Hepatocyte (in vitro differentiated cells): ENCODE measurements around the gene FAM20C. TPM values are rescaled to one million over a fixed set of nuclear protein-coding genes. Genes with fewer than 3 reads are reported as not detected.
A peak's percentile ranks its signal among the peaks of the same experiment; 100 is the strongest.

Source experiments
- DNase-seq: peaks from one replicate; pipeline ENCODE4 v3.0.0-alpha.2; 2016; ENCODE audit warnings: low spot score
- H2AFZ ChIP-seq: fragments of 200-600 bp; sonication (generic); 2 replicates; pipeline ENCODE4 v1.6.0; 2016; ENCODE audit warnings: antibody characterized with exemption, mild to moderate bottlenecking
- H3K27ac ChIP-seq: fragments of 200-600 bp; sonication (generic); 2 replicates; pipeline ENCODE4 v1.5.1; 2016; ENCODE audit warnings: mild to moderate bottlenecking
- H3K27me3 ChIP-seq: fragments of 200-600 bp; sonication (generic); 2 replicates; pipeline ENCODE4 v1.6.1; 2016
- H3K36me3 ChIP-seq: fragments of 200-600 bp; sonication (generic); replicated peaks from 2 replicates; pipeline ENCODE4 v1.5.1; 2016; ENCODE audit warnings: low read depth; ENCODE audit not compliant: insufficient read depth
- H3K4me1 ChIP-seq: fragments of 200-600 bp; sonication (generic); 2 replicates; pipeline ENCODE4 v1.5.1; 2016; ENCODE audit warnings: mild to moderate bottlenecking, moderate library complexity; ENCODE audit not compliant: insufficient read depth
- H3K4me2 ChIP-seq: fragments of 200-600 bp; sonication (generic); 2 replicates; pipeline ENCODE4 v1.6.0; 2016
- H3K4me3 ChIP-seq: fragments of 200-600 bp; sonication (generic); 2 replicates; pipeline ENCODE4 v1.5.1; 2016; ENCODE audit warnings: mild to moderate bottlenecking
- H3K79me2 ChIP-seq: fragments of 200-600 bp; sonication (generic); 2 replicates; pipeline ENCODE4 v1.6.0; 2017; ENCODE audit warnings: mild to moderate bottlenecking
- H3K9me2 ChIP-seq: fragments of 200-600 bp; sonication (generic); replicated peaks from 2 replicates; pipeline ENCODE4 v1.6.0; 2017; ENCODE audit warnings: mild to moderate bottlenecking; ENCODE audit not compliant: insufficient read depth
- H3K9me3 ChIP-seq: fragments of 200-600 bp; sonication (generic); 2 replicates; pipeline ENCODE4 v1.5.1; 2016; ENCODE audit warnings: low read depth, mild to moderate bottlenecking
- H4K20me1 ChIP-seq: fragments of 200-600 bp; sonication (generic); 2 replicates; pipeline ENCODE4 v1.6.0; 2016; ENCODE audit warnings: mild to moderate bottlenecking; ENCODE audit not compliant: insufficient read depth, poor library complexity, severe bottlenecking
- CTCF ChIP-seq: fragments of 200-600 bp; sonication (generic); IDR thresholded peaks from 2 replicates; pipeline ENCODE4 v1.5.1; 2016; ENCODE audit warnings: antibody characterized with exemption, mild to moderate bottlenecking; ENCODE audit not compliant: poor library complexity
- EZH2 ChIP-seq: fragments of 200-600 bp; sonication (generic); IDR thresholded peaks from 2 replicates; pipeline ENCODE4 v1.6.1; 2016; ENCODE audit warnings: antibody characterized with exemption, mild to moderate bottlenecking, borderline replicate concordance
- EZH2phosphoT487 ChIP-seq: fragments of 200-600 bp; sonication (generic); IDR thresholded peaks from one replicate; pipeline ENCODE4 v1.6.1; 2018; ENCODE audit warnings: antibody characterized with exemption, mild to moderate bottlenecking, low read depth, moderate library complexity; ENCODE audit not compliant: unreplicated experiment, severe bottlenecking
- WGBS: methylation state at CpG from one replicate; pipeline ENCODE4 v1.1.6; 2016; ENCODE audit warnings: low lambda C conversion rate; ENCODE audit errors: missing lambda C conversion rate; 5-methylcytosine and 5-hydroxymethylcytosine counted together
- polyA plus RNA-seq: library from polyadenylated mRNA; unstranded; fragments of >200 nt; fragmentation: Nextera tagmentation; extraction: Ambion mirVana; gene quantifications from 2 replicates; pipeline ENCODE4 v1.2.1, GENCODE V29; 2016
- total RNA-seq: library from RNA; depleted of rRNA; stranded (reverse); fragments of >200 nt; gene quantifications from 2 replicates; pipeline ENCODE4 v1.2.3, GENCODE V29; 2014

FAM20C gene
- total and polyA plus RNA-seq, 2 experiments from 2014 or later, result 24.4 to 42.5 TPM

DNA sequence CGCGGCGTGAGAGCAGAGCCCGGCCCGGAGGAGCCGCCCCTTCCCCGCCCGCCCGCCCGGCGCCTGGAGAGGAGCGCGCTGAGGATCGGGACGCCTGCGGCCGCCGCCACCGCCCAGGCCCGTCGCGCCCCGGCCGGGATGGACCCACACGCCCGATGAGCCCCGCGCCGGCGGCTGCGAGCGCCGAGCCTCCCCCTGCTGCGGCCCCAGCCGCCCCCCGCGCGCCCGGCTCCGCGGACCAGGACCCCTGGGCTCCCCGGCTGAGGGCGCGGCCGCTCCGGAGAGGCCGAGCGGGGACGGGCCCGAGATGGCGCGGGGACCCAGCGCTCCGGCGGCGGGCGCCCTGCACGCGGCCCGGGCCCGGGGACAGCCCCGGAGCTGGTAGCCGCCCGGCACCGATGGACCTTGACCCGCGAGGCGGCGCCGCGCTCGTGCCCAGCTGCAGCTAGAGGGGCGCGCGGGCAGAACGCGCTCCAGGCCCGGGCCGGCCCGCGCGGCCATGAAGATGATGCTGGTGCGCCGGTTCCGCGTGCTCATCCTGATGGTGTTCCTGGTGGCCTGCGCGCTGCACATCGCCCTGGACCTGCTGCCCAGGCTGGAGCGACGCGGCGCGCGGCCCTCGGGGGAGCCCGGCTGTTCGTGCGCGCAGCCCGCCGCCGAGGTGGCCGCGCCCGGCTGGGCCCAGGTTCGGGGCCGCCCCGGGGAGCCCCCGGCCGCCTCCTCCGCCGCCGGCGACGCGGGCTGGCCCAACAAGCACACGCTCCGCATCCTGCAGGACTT lies 520 bp downstream of the FAM20C start:
- Histone ChIP-seq H3K36me3 (no peaks in the 10 kb centered on the region), H3K4me1 (peaks cover 22% of the 10 kb centered on the region), H3K9me3 (no peaks in the 10 kb centered on the region), H3K27ac (peak overlapping the region; percentile 90), H3K4me2 (peak overlapping the region; percentile 96), H3K27me3 (no peaks in the 10 kb centered on the region), H2AFZ (no peak overlapping the region), H3K9me2 (no peaks in the 10 kb centered on the region), H3K79me2 (peaks cover 44% of the 10 kb centered on the region), H3K4me3 (peak overlapping the region; percentile 97), H4K20me1 (peaks cover 43% of the 10 kb centered on the region)
- DNase-seq, result peak; percentile 70
- 0% methylated on average over 18 of the region's 119 CpGs for WGBS
- TF ChIP-seq CTCF (no peak), EZH2phosphoT487 (no peak), EZH2 (no peak)

GRCh38 chr7:193481-194251 lies 1.3 kb downstream of the FAM20C start:
- H3K4me2 ChIP-seq, result peak overlapping the region; percentile 96
- no peaks in the 10 kb centered on the region for H3K9me2 ChIP-seq
- no peaks in the 10 kb centered on the region for H3K36me3 ChIP-seq
- peaks cover 22% of the 10 kb centered on the region for H3K4me1 ChIP-seq
- H3K27ac ChIP-seq, result peak overlapping the region; percentile 59
- peak overlapping the region; percentile 97 for H3K4me3 ChIP-seq
- peaks cover 46% of the 10 kb centered on the region for H3K79me2 ChIP-seq
- no peak for TF ChIP-seq CTCF
- TF ChIP-seq EZH2, result no peak
- TF ChIP-seq EZH2phosphoT487, result no peak
- no peaks in the 10 kb centered on the region for H3K9me3 ChIP-seq
- H4K20me1 ChIP-seq, result peaks cover 48% of the 10 kb centered on the region
- WGBS, result 3% methylated on average over 38 of the region's 57 CpGs
- H3K27me3 ChIP-seq, result no peaks in the 10 kb centered on the region
- DNase-seq, result peak; percentile 37
- no peak overlapping the region for H2AFZ ChIP-seq

- Histone ChIP-seq H3K79me2 (peaks cover 50% of the 10 kb centered on the region), H3K9me2 (no peaks in the 10 kb centered on the region), H3K4me3 (peak overlapping the region; percentile 97), H2AFZ (no peak overlapping the region), H3K9me3 (no peaks in the 10 kb centered on the region), H3K4me2 (peak overlapping the region; percentile 96), H3K27ac (peak overlapping the region; percentile 59), H3K4me1 (peaks cover 22% of the 10 kb centered on the region), H4K20me1 (peaks cover 48% of the 10 kb centered on the region), H3K36me3 (no peaks in the 10 kb centered on the region), H3K27me3 (no peaks in the 10 kb centered on the region)
- DNase-seq, result peak; percentile 51
- WGBS, result 20% methylated on average over 26 of the region's 27 CpGs
- no peak for TF ChIP-seq CTCF
- no peak for TF ChIP-seq EZH2phosphoT487
- no peak for TF ChIP-seq EZH2
Observed at GRCh38 chr7:194252-195009, 2.1 kb downstream of the FAM20C start.
